Activated effector memory CD4-positive, alpha-beta T cell treated with Interleukin-2 at 50 U/mL for 16 hours (primary cell): Measurements from ENCODE around the gene TMPRSS7.

Experiments used
- DNase-seq: peaks from one replicate; pipeline ENCODE4 v3.0.0-alpha.2; 2020

TMPRSS7 gene

DNA sequence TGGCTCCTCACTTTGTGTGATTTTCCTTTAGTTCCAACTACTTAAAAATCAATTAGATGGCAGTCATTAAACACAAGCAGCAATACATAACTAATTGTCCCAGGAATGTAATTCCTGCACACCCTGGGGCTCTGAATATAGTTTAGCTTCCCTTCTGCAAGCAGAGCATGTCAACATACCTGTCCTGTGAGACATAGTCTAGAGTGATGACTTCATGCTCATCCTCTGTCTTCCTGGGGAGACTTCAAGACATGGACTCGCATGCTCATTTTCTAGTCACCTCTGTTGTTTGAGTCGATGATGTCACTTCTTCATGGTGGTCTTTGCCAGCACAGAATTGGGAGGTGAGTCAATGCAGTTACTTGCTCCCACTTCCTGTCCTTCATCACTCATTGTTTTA, 67.4 kb downstream of the TMPRSS7 start:
- DNase-seq, result no peak

DNA sequence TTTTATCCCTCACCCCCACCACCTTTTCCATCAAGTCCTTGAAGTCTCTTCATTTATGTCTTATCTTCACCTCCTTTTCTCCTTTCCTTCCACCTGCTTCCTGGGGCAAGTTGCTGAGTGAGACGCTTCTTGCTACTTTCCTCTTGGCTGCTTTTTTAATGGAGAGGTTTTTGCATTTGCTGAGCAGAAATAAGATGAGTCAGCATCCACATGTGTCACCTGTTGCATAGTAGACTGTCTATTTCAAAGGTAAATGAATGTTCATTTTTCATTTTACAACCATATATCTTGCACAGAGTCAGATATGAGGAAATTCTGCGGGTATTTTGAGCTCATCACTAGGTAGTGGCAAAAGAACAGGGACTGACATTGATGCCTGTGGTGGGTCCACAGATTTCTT, 70.2 kb downstream of the TMPRSS7 start:
- DNase-seq, result no peak

DNA sequence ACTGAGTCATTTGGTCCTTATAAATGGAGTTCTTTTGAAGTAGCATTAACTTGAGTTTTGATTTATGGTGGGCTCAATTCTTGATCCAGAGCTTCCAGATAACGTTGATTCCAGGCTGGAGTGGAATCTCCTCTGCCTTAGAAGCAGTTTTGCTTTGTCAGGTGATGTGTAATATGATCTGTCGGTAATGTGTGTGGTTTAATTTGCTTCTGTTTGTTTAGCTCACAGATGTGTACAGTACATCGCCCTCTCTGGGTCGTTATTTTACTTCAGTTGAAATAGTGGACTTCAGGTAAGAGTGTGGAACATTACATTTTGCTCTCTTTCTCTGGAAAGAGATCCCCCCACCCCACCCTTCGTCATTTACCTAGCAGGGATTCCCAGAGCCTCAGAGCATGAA, 74.8 kb downstream of the TMPRSS7 start:
- no peak for DNase-seq

DNA sequence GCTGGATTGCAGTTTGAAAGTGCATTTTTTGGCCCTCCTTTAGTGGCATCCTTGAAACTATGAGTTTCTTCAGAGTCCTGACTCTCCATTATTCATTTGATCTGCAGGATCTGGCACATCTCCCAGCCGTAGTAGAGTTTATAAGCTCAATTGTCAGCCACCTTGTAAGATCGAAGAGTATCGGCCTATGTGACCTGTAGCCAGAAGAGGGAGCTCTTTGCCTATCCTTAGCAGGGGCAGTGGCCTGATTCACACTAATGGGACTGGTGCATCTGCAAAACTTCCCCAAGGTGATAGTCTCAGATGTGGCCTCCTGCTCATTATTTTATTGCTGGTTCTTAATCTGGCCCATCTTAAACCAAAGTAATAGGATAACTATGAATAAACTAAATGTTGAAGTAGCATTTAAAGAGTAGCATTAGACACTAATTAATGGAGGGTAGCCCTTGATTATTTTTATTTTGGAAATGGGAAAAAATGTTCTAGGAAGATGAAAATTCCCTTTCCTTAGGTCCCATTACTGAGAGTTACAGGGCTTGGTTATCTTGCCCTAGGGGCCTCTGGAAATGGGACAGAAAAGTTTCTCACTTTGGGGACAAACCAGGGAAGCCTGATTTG, 77.4 kb downstream of the TMPRSS7 start:
- peak; percentile 43 for DNase-seq

DNA sequence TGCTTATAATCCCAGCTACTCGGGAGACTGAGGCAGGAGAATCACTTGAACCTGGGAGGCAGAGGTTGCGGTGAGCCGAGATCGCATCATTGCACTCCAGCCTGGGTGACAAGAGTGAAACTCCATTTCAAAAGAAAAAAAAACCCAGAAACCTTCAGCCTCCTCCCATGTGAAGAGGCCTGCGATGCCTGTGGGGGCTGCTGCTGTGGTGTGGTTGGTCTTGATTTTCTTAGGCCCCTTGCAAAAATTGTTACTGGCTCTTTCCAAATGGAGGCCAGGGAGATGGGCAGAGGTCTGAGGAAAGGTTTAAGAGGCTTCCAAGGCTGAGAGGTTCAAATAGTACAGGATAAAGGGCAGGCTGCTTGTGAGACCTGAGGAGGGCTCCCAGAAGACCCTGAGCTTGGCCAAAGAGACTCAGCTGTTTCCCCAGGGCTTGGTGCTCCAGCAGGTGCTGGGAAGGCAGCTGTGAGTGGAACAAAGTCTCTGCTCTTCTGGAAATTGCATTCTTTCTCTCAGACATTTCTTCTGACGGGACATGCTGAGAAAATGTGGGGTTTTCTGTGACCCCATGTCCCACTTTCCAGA, 80.1 kb downstream of the TMPRSS7 start:
- DNase-seq, result no peak

DNA sequence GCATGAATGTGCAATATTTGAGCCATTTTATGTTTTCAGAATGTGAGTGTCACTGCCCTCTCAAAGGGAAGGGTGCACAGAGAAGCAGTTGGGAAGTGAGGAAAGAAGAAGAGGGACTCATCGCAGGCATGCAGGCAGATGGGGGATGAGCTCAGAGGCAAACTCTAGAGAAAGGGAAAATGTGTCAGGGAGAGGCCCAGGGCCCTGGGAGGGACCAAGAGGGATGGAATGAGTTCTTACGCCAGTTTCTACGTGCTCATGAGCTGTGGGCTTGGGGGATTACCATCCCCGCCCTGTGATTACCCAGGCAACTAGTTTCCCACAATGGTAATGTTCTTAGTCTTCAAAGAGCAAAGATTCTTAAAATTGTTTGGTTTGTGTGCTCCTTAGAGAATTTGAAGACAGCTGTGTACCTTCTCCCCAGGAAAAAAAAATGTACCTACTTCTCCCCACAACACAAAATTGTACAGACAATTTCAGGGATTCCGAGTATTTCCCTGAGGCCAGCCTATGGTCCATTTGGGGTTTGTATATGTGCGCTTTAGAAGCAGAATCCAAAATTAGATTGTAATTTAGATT, 80.7 kb downstream of the TMPRSS7 start:
- DNase-seq, result no peak

DNA sequence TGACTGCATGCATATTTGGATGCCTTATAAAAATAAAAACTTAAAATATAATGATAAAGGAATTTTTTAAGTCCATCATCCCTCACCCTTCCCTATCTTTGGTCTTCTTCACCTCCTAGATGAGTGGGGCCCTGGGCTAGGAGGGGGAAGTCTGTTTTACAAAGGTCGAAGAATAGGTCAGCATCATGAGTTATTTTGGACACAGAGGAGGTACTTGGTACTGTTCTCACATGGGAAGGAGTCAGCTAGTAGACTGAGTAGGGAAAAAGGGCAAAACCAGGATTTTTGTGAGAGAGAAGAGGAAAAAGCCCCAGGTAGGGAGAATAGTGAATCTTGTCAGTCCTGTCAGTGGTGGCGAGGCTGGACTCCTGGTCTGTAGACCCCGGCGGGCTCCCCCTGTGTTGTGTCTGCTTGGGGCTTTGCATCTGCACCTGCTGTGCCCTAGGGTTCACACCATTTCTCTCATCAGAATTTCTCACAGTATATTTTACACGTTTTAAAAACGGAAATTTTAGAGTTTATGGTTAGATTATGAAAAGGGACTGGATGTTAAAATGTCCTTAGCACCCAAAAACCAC, 81.4 kb downstream of the TMPRSS7 start:
- DNase-seq, result no peak

DNA sequence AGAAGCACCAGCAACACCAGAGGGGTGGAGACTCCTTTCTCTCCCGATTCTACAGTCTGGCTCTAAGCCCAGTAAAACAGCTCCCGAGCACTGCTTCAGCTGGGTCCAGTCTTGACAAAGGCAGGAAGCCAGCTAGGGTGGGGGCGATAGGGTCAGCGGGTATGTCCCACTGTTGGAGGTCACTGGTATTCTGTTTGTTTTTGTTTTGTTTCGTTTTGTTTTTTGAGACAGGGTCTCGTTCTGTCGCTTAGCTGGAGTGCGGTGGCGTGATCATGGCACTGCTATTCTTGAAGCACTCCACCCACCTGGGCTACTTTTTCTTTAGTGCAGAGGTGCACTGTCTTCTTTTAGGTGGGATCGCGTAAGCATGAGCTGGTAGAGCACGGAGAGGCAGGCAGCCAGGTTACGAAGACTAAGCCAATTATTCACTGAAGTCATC, 82.2 kb downstream of the TMPRSS7 start:
- DNase-seq, result no peak

DNA sequence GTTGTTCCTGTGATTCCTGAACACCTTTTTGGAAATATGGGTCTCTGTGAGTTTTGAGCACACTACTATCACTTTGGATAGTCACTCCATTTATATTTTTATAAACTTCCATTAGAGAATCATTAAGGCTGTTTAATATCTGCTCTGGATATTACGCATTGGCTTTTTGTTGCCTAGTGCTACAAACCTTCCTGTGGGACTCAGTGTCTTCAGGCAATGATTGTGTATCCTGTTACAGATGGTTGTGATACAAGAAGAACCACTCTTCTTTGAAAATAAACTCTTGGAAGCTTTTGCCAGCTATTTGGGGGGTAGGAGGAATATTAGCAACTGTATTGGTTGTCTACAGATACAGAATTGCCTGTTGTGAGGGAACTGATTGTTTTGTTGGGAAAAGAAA, 82.9 kb downstream of the TMPRSS7 start:
- no peak for DNase-seq

DNA sequence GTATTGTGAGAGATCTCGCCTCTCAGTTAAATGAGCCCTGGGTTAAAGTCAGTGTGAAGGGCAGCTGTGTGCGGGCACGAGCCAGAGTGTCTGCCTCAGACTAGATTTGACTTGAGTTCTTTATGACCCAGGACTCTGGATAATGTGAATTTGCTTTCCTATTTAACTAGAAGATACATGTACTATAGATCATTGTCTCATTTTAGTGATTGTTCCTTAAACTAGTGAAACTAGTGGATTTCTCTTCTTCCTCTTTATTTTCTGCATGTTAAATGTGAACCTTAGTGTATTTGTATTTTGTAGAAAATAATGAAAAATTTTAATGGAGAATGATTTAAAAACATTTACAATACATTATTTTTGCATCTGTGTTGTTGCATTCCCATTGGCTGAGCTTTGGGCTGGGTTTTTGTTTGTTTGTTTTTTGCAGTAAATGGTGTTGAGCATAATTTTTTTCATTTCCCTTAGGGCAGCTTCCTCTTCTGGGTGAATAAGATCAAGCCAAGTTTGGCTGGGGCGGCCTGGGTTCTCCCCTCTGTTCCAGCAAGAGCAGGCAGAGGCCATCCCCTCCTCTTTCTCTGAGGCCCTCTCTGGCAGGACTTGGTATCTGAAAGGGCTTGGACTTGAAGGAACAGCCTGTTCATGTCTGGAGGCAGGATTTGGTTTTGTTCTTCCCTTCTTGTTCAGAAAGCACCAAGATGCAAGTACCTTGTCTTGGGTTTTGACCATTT, 83.5 kb downstream of the TMPRSS7 start:
- DNase-seq, result no peak

DNA sequence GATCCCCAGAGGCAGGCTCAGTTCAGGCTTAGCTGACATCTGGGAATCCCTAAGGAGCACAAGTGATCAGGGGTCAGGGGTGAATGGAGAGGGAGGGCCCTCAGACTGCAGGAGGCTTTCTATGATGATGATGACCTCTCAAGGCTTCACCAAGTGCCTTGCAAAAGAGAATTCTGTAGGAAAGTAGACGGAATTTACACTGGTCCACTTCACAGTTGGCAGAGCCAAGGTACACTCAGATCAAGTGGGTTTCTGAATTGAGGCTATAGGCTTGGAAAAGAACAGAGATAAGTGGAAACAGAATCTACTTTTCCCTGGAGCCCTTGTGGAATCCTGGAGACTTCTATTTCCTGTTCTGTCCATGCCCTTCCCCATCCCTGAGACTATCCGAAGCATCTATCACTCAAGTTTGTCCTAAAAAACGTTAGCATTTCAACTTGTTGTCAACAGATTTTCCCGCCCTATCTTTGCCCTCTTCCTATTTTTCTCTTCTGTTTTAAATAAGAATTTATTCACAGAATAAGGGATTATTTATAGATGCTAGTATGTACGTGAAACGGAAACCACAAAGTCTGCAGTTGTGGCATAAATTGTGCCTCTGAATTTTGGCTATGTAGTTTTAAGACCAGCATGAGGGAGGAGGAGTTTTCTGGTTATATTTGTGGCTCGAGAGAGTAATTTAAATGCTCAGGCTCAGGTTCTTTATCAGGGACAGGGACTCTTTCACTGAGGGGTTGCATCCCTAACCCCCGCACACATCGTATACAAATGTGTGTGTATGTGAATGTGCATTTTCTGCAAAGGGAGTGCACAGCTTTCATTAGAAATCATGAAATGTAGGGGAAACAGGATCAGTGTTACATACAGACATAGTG, 85.7 kb downstream of the TMPRSS7 start:
- DNase-seq, result no peak

DNA sequence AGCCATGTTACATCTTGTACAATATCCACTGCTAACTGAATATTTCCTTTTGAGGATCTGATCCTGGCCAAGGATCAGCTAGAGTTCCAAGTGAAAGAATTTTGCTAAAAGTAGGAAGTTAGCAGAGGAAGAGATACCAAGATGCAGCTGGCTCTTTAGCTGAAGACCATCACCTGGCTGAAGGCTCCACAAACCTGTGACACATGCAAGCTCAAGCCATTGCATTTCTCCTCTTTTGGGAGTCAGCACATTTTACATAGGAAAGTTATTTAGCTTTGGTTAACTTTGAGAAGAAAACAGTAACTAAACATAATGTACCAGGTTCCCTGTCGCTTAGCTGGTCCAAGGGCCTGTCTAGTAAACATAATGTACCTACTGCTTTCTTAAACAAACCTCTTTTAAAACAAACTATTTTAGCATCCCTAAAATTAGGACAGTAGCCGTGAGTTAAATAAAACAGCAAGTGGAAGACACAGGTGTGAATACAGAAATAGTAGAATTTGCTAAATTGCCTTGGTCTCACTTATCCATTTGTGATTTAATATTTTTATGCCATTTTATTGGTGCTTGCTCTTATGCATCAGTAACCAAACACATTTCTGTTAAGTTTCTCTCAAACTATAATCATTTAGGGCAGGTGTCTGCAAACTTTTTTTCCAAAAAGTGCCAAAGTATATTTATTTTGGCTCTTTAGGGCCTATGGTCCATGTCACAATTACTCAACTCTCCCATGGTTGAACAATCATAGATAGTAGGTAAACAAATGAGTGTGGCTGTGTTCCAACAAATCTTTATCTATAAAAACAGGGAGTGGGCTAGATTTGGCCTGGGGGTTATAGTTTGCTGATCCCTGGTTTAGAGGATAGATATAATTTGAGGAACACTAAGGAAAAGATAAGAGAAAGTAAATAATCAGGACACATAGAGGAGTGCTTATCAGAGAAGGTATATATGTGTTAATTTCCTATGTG, 87.3 kb downstream of the TMPRSS7 start:
- no peak for DNase-seq

DNA sequence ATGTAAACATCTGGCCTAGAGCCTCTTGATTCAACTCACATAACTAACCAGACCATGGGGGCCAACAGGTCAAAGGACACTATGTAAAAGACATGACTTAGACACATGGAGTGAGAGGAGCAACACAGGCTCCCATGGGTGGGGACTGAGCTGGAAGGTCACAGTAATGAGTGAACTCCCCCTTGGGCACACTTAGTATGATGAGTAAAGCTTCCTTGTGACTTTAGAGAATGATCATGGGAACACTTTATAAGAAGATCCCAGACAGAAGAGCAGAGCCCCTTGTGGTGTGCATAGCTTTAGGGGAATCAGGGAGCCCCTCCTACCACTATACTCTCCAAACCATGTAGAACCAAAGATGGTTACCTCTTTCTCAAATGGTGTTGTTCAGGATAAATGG, 88.3 kb downstream of the TMPRSS7 start:
- no peak for DNase-seq

DNA sequence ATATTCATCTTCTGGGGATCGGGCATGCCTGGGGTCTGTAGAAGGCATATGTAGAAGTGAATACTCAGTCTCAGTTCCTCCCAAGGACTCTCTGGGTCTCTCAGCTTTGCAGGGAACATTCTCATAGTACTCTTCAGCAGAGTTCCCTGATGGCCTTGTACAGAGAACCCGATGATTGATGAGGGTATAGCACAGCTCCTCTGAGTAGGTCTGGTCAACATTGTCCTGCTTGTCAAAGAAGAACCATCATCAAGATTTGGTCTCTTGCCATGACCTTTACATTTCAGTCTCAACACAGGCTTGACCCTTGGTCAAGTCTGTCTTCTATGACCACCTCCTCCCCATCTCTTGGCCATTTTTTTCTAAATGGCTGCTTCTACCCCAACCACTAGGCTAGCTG, 89.0 kb downstream of the TMPRSS7 start:
- no peak for DNase-seq

DNA sequence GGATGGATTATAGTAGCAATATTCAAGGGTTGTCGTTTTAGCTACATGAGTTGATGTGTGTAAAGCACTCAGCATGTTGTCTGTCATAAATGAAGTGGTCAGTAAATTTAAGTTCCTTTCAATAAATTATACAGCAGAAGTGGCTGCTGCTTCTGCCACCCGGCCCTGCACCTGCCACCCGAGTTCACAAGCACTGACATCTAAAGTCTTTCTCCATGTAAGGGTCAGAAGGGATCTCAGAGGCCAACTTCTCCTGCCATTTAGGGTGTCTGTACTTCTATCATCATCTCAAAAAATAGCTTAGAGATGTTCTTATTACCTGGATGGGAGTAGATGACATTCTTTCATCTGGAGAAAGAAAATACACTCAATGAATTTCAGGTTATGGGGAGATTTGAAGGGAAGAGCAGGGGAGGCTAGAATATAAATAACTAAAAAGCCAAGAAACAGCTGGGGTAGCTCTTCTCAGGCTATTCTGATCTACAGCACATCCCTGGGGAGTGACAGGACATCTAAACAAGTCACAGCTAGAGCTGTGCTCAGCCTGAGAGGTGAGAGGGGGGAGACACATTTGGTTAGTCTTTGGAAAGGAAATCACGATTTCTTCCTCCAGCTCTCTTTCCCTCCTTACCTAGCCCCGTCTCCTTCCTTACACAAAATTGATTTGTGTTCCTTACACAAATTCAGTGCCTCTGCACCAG, 90.5 kb downstream of the TMPRSS7 start:
- no peak for DNase-seq

DNA sequence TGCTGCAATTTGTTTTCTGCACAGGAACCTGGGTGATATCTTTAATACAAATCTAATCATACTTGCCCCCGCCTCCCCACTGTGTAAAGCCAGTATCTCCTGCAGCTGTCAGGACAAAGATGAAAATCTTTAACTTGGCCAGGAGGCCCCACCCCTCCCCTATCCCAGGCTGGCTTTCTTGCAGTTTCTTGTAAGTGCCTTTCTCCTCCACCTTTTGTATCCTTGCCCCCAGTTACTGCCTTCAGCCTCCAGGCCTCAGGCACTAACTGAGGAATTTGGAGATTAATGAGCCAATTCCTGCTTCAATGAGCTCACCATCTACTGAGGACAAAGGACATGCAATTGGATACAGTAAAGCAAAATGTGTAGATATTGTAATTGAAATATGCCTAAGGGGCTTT, 92.0 kb downstream of the TMPRSS7 start:
- no peak for DNase-seq

DNA sequence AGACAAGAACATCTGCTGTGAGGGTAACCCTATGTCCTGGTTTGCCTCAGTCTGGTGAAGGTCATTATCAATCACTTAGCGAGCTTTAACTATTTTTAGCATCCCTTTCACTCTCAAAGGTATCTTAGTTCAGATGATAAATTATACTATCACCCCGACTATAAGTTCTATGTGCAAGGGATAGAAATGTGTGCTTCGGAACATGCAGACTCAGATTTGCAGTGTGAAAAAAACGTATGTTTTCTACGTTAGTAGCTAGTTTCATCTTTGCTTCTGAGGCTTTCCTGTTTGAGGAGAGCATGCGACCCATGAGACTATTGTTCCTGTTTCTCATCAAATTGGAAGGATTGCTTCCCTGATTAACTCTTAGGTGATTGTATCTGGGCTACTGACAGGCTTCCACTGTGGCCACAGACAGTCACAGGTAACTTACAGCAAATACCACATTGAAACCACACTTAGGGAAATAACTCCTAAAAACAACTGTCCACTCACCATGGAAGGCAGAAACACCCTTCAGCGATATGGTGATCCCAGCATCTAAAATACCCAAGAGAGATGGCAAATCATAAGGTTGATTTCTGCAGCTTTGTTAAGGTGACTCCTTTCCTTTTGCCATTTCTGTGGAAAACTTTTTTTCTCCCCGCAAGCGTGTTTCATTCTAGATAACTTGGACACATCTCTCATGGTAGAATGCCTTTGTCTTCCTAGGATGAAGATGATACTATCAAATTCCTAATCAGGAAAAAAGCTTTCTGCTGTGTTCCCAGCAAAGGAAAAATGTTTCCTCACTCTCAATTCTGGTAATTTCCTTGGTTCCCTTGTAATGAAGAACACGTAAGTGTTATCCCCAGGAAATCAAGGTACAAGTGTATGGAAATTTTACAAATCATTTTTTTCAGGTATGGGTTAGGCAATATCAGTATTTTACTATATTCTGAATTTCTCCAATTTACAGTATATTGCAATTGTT, 93.3 kb downstream of the TMPRSS7 start:
- DNase-seq, result no peak

DNA sequence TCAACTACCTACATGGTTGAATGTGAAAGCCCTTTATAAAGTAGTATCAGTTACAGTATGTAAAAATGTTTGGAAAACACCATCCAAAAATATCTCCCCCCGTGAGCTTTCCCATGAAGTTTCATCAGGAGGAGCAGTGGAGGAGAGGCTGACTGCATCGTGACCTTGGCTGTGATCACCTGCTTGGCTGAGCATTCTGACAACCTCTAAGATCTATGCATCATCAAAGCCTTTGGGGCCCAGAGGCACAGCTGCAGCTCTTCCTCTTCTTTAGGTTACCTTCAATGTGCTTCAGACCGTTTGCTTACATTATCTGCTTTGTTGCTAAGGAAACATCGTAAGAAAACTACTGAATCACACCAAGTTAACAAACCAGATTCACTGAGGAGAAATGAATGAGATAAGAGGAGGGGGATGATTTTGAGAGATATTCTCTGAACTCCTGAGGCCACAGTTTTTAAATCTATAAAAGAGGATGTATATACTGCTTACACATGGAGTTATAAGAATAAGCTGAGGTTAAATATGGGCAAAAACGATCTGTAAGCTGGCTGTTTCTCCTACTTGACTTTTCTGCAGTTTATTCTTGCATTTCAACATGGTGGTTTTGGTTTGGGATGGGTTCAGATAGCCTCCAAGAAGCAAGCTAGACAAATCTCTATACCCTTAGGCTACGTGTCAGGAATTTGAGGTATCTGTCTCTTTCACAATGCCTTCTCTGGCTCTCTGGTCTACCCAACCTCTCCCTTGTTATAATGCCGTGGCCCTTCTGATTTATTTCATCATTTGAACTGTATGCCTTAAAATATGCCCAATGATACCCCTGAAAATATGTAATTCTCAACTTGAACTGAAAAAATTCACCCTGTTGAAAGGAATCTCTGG, 94.5 kb downstream of the TMPRSS7 start:
- peak; percentile 34 for DNase-seq
